Measurements from ENCODE around the gene SLC25A10. TPM values are rescaled to one million over a fixed set of nuclear protein-coding genes. Genes with fewer than 3 reads are reported as not detected.

SLC25A10 gene
- total and polyA plus RNA-seq, 2 of the 4 experiments (the other 2 are of a cell fraction), result 14.9 to 19.0 TPM

GRCh38 chr17:81686614-81687013 lies 25.5 kb upstream of the SLC25A10 start:
- no peaks in the 10 kb centered on the region for H3K27me3 ChIP-seq (ENCODE audit: control insufficient read depth, insufficient read depth, low read length)
- H3K36me3 ChIP-seq (ENCODE audit: control insufficient read depth, insufficient read depth, low read length), result peaks cover 58% of the 10 kb centered on the region
- H3K79me1 ChIP-seq (ENCODE audit: low read depth in 1 of 2, low read length in 2 of 2), result peaks cover 18 to 66% of the 10 kb centered on the region in 2 experiments; a peak in 3 of 4 replicates
- H2BK5ac ChIP-seq (ENCODE audit: low read depth, low read length, poor library complexity, severe bottlenecking), result no peak overlapping the region
- peaks cover 10% of the 10 kb centered on the region for H3K4me1 ChIP-seq (ENCODE audit: control insufficient read depth, insufficient read depth, low read length)
- H3K56ac ChIP-seq (ENCODE audit: extremely low read depth, insufficient read depth, low read length), result no peak overlapping the region
- H3K9ac ChIP-seq (ENCODE audit: low read depth, low read length), result no peak overlapping the region
- peaks cover 74% of the 10 kb centered on the region for H4K20me1 ChIP-seq (ENCODE audit: insufficient read depth, low read length)
- BruUV-seq (replicated peaks), result no TSS peak
- no peak overlapping the region for H3K4ac ChIP-seq (ENCODE audit: low read depth, low read length)
- CTCF ChIA-PET, result no interaction called here
- TF ChIP-seq BHLHE40 (IDR thresholded peaks at IDR 0.05; ENCODE audit: low read depth, low read length), result no peak
- TF ChIP-seq SMC3 (IDR thresholded peaks at IDR 0.05; ENCODE audit: low read depth, low read length), result no peak
- TF ChIP-seq USF2 (IDR thresholded peaks at IDR 0.05; ENCODE audit: low read depth, low read length), result no peak
- TF ChIP-seq MAFK (IDR thresholded peaks at IDR 0.05; ENCODE audit: low read depth, low read length), result no peak
- no peak for TF ChIP-seq RFX5 (IDR thresholded peaks at IDR 0.05; ENCODE audit: low read depth, low read length)
- no peak for TF ChIP-seq MXI1 (IDR thresholded peaks at IDR 0.05; ENCODE audit: borderline replicate concordance, low read depth, low read length)
- no peak for TF ChIP-seq POLR2A (IDR thresholded peaks at IDR 0.05; ENCODE audit: low read depth, low read length)
- H4K91ac ChIP-seq (ENCODE audit: insufficient read depth, low read depth, low read length), result no peak overlapping the region
- in situ Hi-C loops (cut with MboI; ENCODE audit: low sequenced_read_pairs) (no loop called here), dilution Hi-C loops (cut with HindIII; ENCODE audit: low sequenced_read_pairs, unreplicated experiment) (no loop called here), intact Hi-C loops (cut with micrococcal nuclease) (no loop called here)
- no peaks in the 10 kb centered on the region for H3K9me3 ChIP-seq (ENCODE audit: control insufficient read depth, insufficient read depth, low read length)
- DNase-seq, result no peak
- H4K8ac ChIP-seq (ENCODE audit: low read depth in 2 of 2, low read length in 2 of 2), result no peak overlapping the region
- WGBS, 2 experiments (ENCODE audit: extremely low coverage in 2 of 2, insufficient read length in 1 of 2), result 94% methylated on average over 10 of the region's 20 CpGs; no CpG with 5 or more reads in 1 of the 2 experiments
- no peak overlapping the region for H2AK5ac ChIP-seq (ENCODE audit: low read depth, low read length)
- H3K14ac ChIP-seq (replicated peaks; ENCODE audit: low read depth, low read length), result no peak overlapping the region
- H3K23ac ChIP-seq (ENCODE audit: low read depth, low read length), result no peak overlapping the region
- H3K27ac ChIP-seq (ENCODE audit: insufficient read depth, low read length), result no peak overlapping the region
- no peak overlapping the region for H2BK15ac ChIP-seq (ENCODE audit: low read depth, low read length)
- ATAC-seq (ENCODE audit: low read depth), result no peak
- POLR2A ChIA-PET (ENCODE audit: unreplicated experiment), result no interaction called here
- H3K9me1 ChIP-seq (ENCODE audit: insufficient read depth, low read length), result peaks cover 6% of the 10 kb centered on the region; the same call in 1 of the 2 replicates
- no peak overlapping the region for H4K5ac ChIP-seq (ENCODE audit: low read depth, low read length)
- no peak overlapping the region for H3K4me2 ChIP-seq (ENCODE audit: low read depth, low read length)
- no peak overlapping the region for H2AFZ ChIP-seq (replicated peaks; ENCODE audit: low read length, poor library complexity)
- no peak overlapping the region for H3K18ac ChIP-seq (ENCODE audit: low read depth, low read length)
- H2AK9ac ChIP-seq (replicated peaks; ENCODE audit: low read depth, low read length, poor library complexity), result peak overlapping the region; percentile 38
- no peak overlapping the region for H2BK20ac ChIP-seq (ENCODE audit: low read depth, low read length)
- H3K4me3 ChIP-seq (ENCODE audit: insufficient read depth, low read depth, low read length), result no peak overlapping the region
- H2BK120ac ChIP-seq (ENCODE audit: low read depth, low read length), result no peak overlapping the region

Measured in IMR-90 (cell line).